Stimulated activated naive B cell treated with anti-CD40 and anti-IgM and Interleukin-4, amounts not matched to agents 10 μg/mL and 1 μg/mL and 100 μg/mL, for 72 hours (primary cell): Measurements from ENCODE around the gene PET117.

Experiments
- ATAC-seq, 2 donors: fragments of 150-1000 bp; cut with Tn5 transposase; replicated peaks; 2 replicates each; pipeline ENCODE4 v1.10.0; 2021; ENCODE audit warnings: moderate library complexity in 1 of 2
- DNase-seq: peaks from one replicate; pipeline ENCODE4 v3.0.0; 2021
- H3K27ac Mint-ChIP-seq: one replicate; pipeline ENCODE4 v1.8.0; 2022; ENCODE audit warnings: mild to moderate bottlenecking, mixed read lengths
- H3K27me3 Mint-ChIP-seq, 2 donors: one replicate each; pipeline ENCODE4 v1.8.0; 2022; ENCODE audit warnings: mixed read lengths in 2 of 2
- H3K36me3 Mint-ChIP-seq, 2 donors: one replicate each; pipeline ENCODE4 v1.8.0; 2022; ENCODE audit warnings: mixed read lengths in 2 of 2, mild to moderate bottlenecking in 1 of 2
- H3K4me1 Mint-ChIP-seq, 2 donors: one replicate each; pipeline ENCODE4 v1.8.0; 2022; ENCODE audit warnings: mixed read lengths in 2 of 2, mild to moderate bottlenecking in 1 of 2
- H3K4me3 Mint-ChIP-seq, 2 donors: one replicate each; pipeline ENCODE4 v1.8.0; 2022; ENCODE audit warnings: mild to moderate bottlenecking in 2 of 2, mixed read lengths in 2 of 2, moderate library complexity in 1 of 2
- H3K9me3 Mint-ChIP-seq, 2 donors: one replicate each; pipeline ENCODE4 v1.8.0; 2022; ENCODE audit warnings: mixed read lengths in 2 of 2, mild to moderate bottlenecking in 1 of 2

The PET117 gene

GRCh38 chr20:18132663-18133062 is 5.0 kb upstream of the PET117 start:
- Mint-ChIP-seq H3K4me3 (no peak overlapping the region), H3K27ac (no peak overlapping the region), H3K9me3 (peaks cover 3 to 4% of the 10 kb centered on the region in 2 donors), H3K27me3 (peaks cover 7% of the 10 kb centered on the region in 2 donors), H3K36me3 (no peaks in the 10 kb centered on the region), H3K4me1 (peaks cover 0 to 2% of the 10 kb centered on the region in 2 donors)
- DNase-seq (no peak), ATAC-seq (no peak)

- Mint-ChIP-seq H3K4me3 (no peak overlapping the region), H3K36me3 (peaks cover 0 to 2% of the 10 kb centered on the region in 2 donors), H3K27me3 (peaks cover 7% of the 10 kb centered on the region in 2 donors), H3K27ac (no peak overlapping the region), H3K4me1 (peaks cover 2 to 4% of the 10 kb centered on the region in 2 donors), H3K9me3 (peaks cover 3 to 4% of the 10 kb centered on the region in 2 donors)
- no peak for ATAC-seq
- no peak for DNase-seq
Observed at GRCh38 chr20:18133962-18134361, 3.7 kb upstream of the PET117 start.

DNA sequence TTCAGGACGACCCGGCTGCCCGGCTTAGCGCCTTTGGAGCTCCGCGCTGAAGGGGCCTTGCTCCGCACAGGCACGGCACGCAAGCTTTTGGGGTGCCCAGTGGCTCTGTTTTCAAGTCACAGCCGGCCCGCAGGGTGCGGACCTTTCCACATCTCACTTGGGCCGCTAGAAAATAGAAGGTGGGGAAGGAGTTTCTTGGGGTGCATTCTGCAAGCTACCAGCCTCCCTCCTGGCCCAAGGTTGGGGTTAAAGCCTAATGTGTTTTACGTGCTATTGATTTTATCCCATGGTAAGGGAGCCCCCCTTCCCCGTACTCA is 561 bp downstream of the PET117 start:
- Mint-ChIP-seq H3K27ac (peak overlapping the region; percentile 95), H3K9me3 (no peaks in the 10 kb centered on the region), H3K27me3 (peaks cover 0 to 7% of the 10 kb centered on the region in 2 donors), H3K36me3 (peaks cover 12 to 17% of the 10 kb centered on the region in 2 donors), H3K4me3 (peak overlapping the region; percentile 73 to 93), H3K4me1 (peaks cover 14 to 24% of the 10 kb centered on the region in 2 donors)
- DNase-seq: no peak
- peak; percentile 1 to 4 for ATAC-seq

DNA sequence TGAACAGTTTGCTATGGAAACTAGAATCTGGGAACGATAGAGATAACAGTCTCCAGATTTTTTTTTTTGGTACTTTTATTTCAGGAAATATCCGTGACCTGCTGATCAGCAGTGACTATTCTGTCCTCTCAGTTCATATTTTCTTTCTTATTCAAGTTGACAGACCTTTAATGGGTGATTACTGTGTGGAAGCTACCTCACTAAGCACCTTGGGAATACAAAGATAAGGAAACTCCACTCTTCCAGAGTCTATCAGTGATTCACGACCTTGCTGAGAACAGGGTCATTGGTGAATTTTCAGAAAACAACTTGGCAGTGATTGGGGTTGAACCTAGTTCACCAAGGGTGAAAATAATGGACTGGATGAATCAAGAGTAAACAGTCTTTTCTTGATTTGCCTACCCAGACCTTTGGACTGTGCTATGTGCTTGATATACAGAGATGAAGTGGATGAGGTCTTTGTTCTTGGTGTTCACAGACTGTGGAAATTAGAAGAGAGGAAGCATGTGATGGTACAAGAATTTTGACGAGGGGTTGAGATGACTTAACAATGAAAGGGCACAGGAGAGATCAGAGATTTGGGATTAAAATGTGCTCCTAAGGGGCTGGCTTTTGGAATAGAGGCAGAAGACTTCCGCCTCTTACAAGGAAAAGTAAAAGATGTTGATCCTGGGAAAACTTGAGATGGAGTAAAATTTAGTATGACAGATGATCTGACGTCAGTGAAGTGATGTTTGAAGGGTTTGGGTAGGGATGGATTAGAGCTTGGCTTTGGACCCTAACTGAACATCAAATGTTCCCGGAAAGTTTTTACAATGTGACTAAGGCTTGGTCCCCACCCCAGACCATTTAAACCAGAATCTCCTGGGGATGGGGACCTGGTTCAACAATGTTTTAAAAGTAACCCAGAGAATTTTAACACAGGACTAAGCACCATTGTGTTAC is 1.2 kb downstream of the PET117 start:
- Mint-ChIP-seq H3K4me3 (peak overlapping the region; percentile 73 to 93), H3K9me3 (no peaks in the 10 kb centered on the region), H3K36me3 (peaks cover 14 to 17% of the 10 kb centered on the region in 2 donors), H3K27ac (peak overlapping the region; percentile 95), H3K27me3 (peaks cover 0 to 7% of the 10 kb centered on the region in 2 donors), H3K4me1 (peaks cover 14 to 24% of the 10 kb centered on the region in 2 donors)
- DNase-seq (no peak), ATAC-seq (no peak)

- Mint-ChIP-seq H3K9me3 (no peaks in the 10 kb centered on the region), H3K27me3 (peaks cover 0 to 7% of the 10 kb centered on the region in 2 donors), H3K36me3 (peaks cover 17 to 25% of the 10 kb centered on the region in 2 donors), H3K4me3 (peak overlapping the region; percentile 8 to 93), H3K27ac (no peak overlapping the region), H3K4me1 (peaks cover 14 to 30% of the 10 kb centered on the region in 2 donors)
- ATAC-seq: no peak
- DNase-seq: no peak
Observed at GRCh38 chr20:18139832-18140231, 2.2 kb downstream of the PET117 start.

GRCh38 chr20:18144541-18145099 is 7.0 kb downstream of the PET117 start:
- DNase-seq (no peak), ATAC-seq (no peak)
- peaks cover 31 to 38% of the 10 kb centered on the region in 2 donors for H3K36me3 Mint-ChIP-seq
- H3K27ac Mint-ChIP-seq: no peak overlapping the region
- no peak overlapping the region for H3K4me3 Mint-ChIP-seq
- H3K9me3 Mint-ChIP-seq: no peaks in the 10 kb centered on the region
- peaks cover 8 to 23% of the 10 kb centered on the region in 2 donors for H3K4me1 Mint-ChIP-seq
- H3K27me3 Mint-ChIP-seq: no peaks in the 10 kb centered on the region

- peaks cover 18 to 49% of the 10 kb centered on the region in 2 donors for H3K36me3 Mint-ChIP-seq
- H3K4me1 Mint-ChIP-seq: peaks cover 4 to 8% of the 10 kb centered on the region in 2 donors
- DNase-seq: no peak
Observed at GRCh38 chr20:18154342-18154741, 16.7 kb downstream of the PET117 start.

GRCh38 chr20:18156045-18156444 is 18.4 kb downstream of the PET117 start:
- no peak for ATAC-seq

More at GRCh38 chr20:18154342-18154741, 16.7 kb downstream of the PET117 start:
- H3K9me3 Mint-ChIP-seq: no peaks in the 10 kb centered on the region
- H3K27me3 Mint-ChIP-seq: no peaks in the 10 kb centered on the region
- no peak overlapping the region for H3K27ac Mint-ChIP-seq
- ATAC-seq: no peak
- H3K4me3 Mint-ChIP-seq: no peak overlapping the region

DNA sequence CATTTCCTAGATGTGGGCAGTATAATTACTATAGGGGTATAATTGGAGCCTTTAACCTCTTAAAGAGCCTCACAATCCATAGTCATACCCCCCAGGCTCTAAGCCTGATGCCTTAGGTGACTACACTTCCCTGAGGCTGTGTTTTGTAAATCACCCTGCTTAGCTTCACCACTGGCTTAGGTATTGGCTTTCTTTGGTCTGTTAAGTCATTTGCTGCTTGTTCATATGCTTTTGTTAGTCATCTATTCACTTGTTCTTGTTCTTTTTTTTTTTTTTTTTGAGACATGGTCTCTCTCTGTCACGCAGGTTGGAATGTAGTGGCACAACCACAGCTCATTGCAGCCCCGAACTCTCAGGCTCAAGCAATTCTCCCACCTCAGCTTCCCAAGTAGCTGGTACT is 26.7 kb downstream of the PET117 start:
- Mint-ChIP-seq H3K36me3 (peaks cover 45 to 57% of the 10 kb centered on the region in 2 donors), H3K27me3 (no peaks in the 10 kb centered on the region), H3K9me3 (no peaks in the 10 kb centered on the region), H3K27ac (no peak overlapping the region), H3K4me1 (peaks cover 24 to 27% of the 10 kb centered on the region in 2 donors), H3K4me3 (no peak overlapping the region)
- no peak for DNase-seq
- no peak for ATAC-seq

More at GRCh38 chr20:18156045-18156444, 18.4 kb downstream of the PET117 start:
- no peaks in the 10 kb centered on the region for H3K27me3 Mint-ChIP-seq
- no peak overlapping the region for H3K27ac Mint-ChIP-seq
- H3K4me1 Mint-ChIP-seq: peaks cover 0 to 2% of the 10 kb centered on the region in 2 donors
- H3K9me3 Mint-ChIP-seq: no peaks in the 10 kb centered on the region
- peaks cover 18 to 41% of the 10 kb centered on the region in 2 donors for H3K36me3 Mint-ChIP-seq
- DNase-seq: no peak
- H3K4me3 Mint-ChIP-seq: no peak overlapping the region

- H3K9me3 Mint-ChIP-seq: no peaks in the 10 kb centered on the region
- H3K4me1 Mint-ChIP-seq: peaks cover 24 to 27% of the 10 kb centered on the region in 2 donors
- H3K36me3 Mint-ChIP-seq: peaks cover 47 to 60% of the 10 kb centered on the region in 2 donors
- no peak for DNase-seq
- ATAC-seq: no peak
- peak overlapping the region; percentile 25 for H3K27ac Mint-ChIP-seq
- no peaks in the 10 kb centered on the region for H3K27me3 Mint-ChIP-seq
- no peak overlapping the region for H3K4me3 Mint-ChIP-seq
Observed at GRCh38 chr20:18165553-18165952, 27.9 kb downstream of the PET117 start.

DNA sequence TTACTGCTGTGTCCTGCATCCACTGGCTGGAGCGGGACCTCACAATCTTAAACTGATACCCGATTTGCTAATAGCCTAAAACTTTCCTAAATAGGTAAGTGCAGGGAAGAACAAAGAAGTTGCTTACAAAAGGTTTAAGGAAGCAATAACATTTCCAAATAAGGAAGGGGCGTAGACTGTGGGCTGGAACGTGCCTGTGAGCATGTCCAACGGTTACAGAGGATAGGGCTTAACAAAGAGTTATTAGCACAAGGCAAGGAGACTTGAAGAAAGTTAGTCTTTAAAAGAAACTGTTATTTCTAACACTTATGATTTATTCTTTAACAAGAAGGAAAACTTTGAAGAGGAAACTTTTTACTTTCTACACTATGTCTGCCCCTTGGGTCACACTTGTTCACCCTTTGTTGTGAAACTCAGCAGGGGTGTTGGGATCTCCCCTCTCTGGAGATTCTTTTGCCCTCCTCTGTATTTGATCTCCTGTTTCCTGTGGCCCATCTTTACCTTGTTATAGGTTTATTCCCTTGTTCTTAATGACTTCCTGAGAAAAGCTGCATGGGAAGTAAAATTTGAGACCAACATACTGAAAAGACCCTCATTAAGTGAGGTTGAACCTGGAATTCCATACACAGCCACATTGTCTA is 28.7 kb downstream of the PET117 start:
- Mint-ChIP-seq H3K27me3 (no peaks in the 10 kb centered on the region), H3K4me1 (peaks cover 24 to 27% of the 10 kb centered on the region in 2 donors), H3K36me3 (peaks cover 53 to 68% of the 10 kb centered on the region in 2 donors), H3K27ac (no peak overlapping the region), H3K4me3 (no peak overlapping the region), H3K9me3 (no peaks in the 10 kb centered on the region)
- no peak for ATAC-seq
- no peak for DNase-seq

GRCh38 chr20:18166950-18167349 is 29.3 kb downstream of the PET117 start:
- no peak for DNase-seq
- H3K4me1 Mint-ChIP-seq: peaks cover 24 to 27% of the 10 kb centered on the region in 2 donors
- no peak overlapping the region for H3K4me3 Mint-ChIP-seq
- H3K36me3 Mint-ChIP-seq: peaks cover 58 to 72% of the 10 kb centered on the region in 2 donors
- no peaks in the 10 kb centered on the region for H3K27me3 Mint-ChIP-seq
- no peaks in the 10 kb centered on the region for H3K9me3 Mint-ChIP-seq
- H3K27ac Mint-ChIP-seq: no peak overlapping the region
- ATAC-seq: no peak

DNA sequence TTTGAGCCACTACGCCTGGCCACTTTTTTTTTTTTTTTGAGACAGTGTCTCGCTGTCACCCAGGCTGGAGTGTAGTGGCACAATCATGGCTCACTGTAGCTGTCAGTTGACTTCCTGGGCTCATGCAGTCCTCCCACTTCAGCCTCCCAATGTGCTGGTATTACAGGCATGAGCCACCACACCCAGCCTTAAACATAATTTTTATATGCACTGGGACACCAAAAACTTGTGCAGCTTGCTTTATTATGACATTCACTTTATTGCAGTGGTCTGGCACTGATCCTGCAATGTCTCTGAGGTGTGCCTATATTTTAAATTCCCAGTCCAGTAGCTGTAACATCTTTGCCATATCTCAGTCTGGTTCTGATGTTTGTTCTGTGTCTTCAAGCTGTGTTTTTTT is 34.7 kb downstream of the PET117 start:
- no peak overlapping the region for H3K4me3 Mint-ChIP-seq
- no peak for DNase-seq
- no peaks in the 10 kb centered on the region for H3K9me3 Mint-ChIP-seq
- no peak for ATAC-seq
- peaks cover 7 to 30% of the 10 kb centered on the region in 2 donors for H3K4me1 Mint-ChIP-seq
- H3K36me3 Mint-ChIP-seq: peaks cover 64 to 73% of the 10 kb centered on the region in 2 donors
- no peak overlapping the region for H3K27ac Mint-ChIP-seq
- no peaks in the 10 kb centered on the region for H3K27me3 Mint-ChIP-seq

DNA sequence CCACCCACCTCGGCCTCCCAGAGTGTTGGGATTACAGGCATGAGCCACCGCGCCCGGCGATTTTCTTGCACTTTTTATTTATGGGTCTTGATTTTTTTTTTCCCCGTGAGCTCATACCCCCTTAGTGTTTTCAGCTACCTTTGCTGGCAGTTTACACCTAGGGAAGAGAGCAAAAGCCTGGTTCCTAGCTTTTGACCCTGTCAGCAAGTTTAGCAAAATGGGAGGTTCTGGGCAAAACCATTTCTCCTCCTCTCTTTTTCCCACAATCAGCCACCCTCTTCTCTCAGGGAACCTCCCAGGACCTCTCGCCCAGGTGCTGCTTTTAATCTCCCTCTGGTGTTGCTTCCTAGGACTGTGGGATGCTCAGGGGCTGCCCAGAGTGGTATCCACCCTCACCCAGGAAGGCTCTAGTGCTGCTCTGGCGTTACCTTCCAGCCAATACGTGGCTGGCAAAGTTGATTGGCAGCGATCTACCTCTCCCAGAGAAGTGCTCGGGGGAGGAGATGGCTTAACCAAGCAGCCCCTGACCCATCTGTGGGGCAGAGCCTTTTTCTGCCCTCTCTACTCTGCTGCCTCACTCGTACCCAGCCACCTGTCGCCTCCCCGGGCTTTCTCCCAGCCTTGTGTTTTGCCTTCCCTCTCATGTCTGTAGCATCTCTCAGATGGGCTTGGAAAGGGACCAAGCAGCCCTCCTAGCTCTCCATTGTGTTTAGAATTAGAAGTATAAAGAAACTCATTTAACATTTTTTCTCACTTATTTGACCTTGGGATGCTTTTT is 37.4 kb downstream of the PET117 start:
- DNase-seq (no peak), ATAC-seq (no peak)
- H3K4me3 Mint-ChIP-seq: no peak overlapping the region
- no peaks in the 10 kb centered on the region for H3K27me3 Mint-ChIP-seq
- peaks cover 71 to 86% of the 10 kb centered on the region in 2 donors for H3K36me3 Mint-ChIP-seq
- H3K9me3 Mint-ChIP-seq: peaks cover 2 to 3% of the 10 kb centered on the region in 2 donors
- H3K27ac Mint-ChIP-seq: no peak overlapping the region
- H3K4me1 Mint-ChIP-seq: peaks cover 4 to 23% of the 10 kb centered on the region in 2 donors
